SK-N-SH (cell line): ENCODE results near the gene ELOVL2. TPM values are rescaled to one million over a fixed set of nuclear protein-coding genes. Genes with fewer than 3 reads are reported as not detected.

ENCODE experiments used
- CTCF ChIA-PET: fragments of 300-600, 350-600 bp; formaldehyde crosslinking; extraction: SDS; loops from one replicate; lab custom pipeline; 2021; lab: Yijun Ruan, JAX
- POLR2A ChIA-PET: fragments of 350-600 bp; sonication (Branson Sonifier 250); formaldehyde crosslinking; extraction: SDS; loops from one replicate; lab custom pipeline; 2020; ENCODE audit warnings: antibody characterized with exemption, inconsistent platforms; lab: Yijun Ruan, JAX
- DNase-seq: peaks from one replicate; pipeline ENCODE4 v3.0.0; 2012
- H2AFZ ChIP-seq: fragments of 200-600 bp; sonication (generic); 2 replicates; pipeline ENCODE4 v1.8.1; 2016; ENCODE audit warnings: antibody characterized with exemption, mild to moderate bottlenecking, low read depth
- H3F3A ChIP-seq: fragments of 200-600 bp; sonication (generic); replicated peaks from 2 replicates; pipeline ENCODE3; 2016; ENCODE audit warnings: antibody characterized with exemption, mild to moderate bottlenecking; ENCODE audit not compliant: insufficient read depth
- H3K27ac ChIP-seq, 2 experiments: fragments of 200-500 bp in 1 of 2; fragments of 200-600 bp in 1 of 2; sonication (Bioruptor generic) in 1 of 2; sonication (generic), shearing (Covaris generic) in 1 of 2; 2 replicates each; pipeline versions ENCODE4 v1.5.1 to v1.6.1; 2014 to 2016; ENCODE audit warnings: low read depth in 2 of 2, inconsistent platforms in 1 of 2, low read length in 1 of 2, mild to moderate bottlenecking in 1 of 2, mixed read lengths in 1 of 2
- H3K27me3 ChIP-seq: fragments of 200-600 bp; sonication (generic), shearing (Covaris generic); 2 replicates; pipeline ENCODE4 v1.6.1; 2016; ENCODE audit warnings: mixed run types; ENCODE audit not compliant: insufficient read depth
- H3K36me3 ChIP-seq, 2 experiments: fragments of 200-500 bp in 1 of 2; fragments of 200-600 bp in 1 of 2; sonication (Bioruptor generic) in 1 of 2; sonication (generic) in 1 of 2; replicated peaks in 1 of 2; 2 replicates each; pipeline versions ENCODE3 to v1.5.1; 2014 to 2016; ENCODE audit warnings: low read length in 1 of 2, mild to moderate bottlenecking in 1 of 2; ENCODE audit not compliant: insufficient read depth in 2 of 2, control insufficient read depth in 1 of 2
- H3K4me1 ChIP-seq, 2 experiments: fragments of 200-500 bp in 1 of 2; fragments of 200-600 bp in 1 of 2; sonication (Bioruptor generic) in 1 of 2; sonication (generic), shearing (Covaris generic) in 1 of 2; 2 replicates each; pipeline versions ENCODE4 v1.5.1 to v1.6.1; 2014 to 2016; ENCODE audit warnings: low read depth in 1 of 2, low read length in 1 of 2, mixed run types in 1 of 2; ENCODE audit not compliant: insufficient read depth in 2 of 2, control insufficient read depth in 1 of 2
- H3K4me2 ChIP-seq: fragments of 200-600 bp; sonication (generic), shearing (Covaris generic); 2 replicates; pipeline ENCODE4 v1.6.1; 2017; ENCODE audit warnings: mixed run types
- H3K4me3 ChIP-seq, 2 experiments: fragments of 200-500 bp in 1 of 2; fragments of 200-600 bp in 1 of 2; sonication (Bioruptor generic) in 1 of 2; sonication (generic), shearing (Covaris generic) in 1 of 2; 2 replicates each; pipeline versions ENCODE4 v1.5.1 to v1.8.1; 2014 to 2016; ENCODE audit warnings: low read depth in 2 of 2, inconsistent platforms in 1 of 2, low read length in 1 of 2, mild to moderate bottlenecking in 1 of 2, mixed read lengths in 1 of 2, moderate library complexity in 1 of 2
- H3K79me2 ChIP-seq: fragments of 200-600 bp; sonication (generic); 2 replicates; pipeline ENCODE4 v1.8.1; 2017; ENCODE audit warnings: mild to moderate bottlenecking; ENCODE audit not compliant: insufficient read depth
- H3K9ac ChIP-seq: fragments of 200-600 bp; sonication (generic); 2 replicates; pipeline ENCODE4 v1.6.1; 2017; ENCODE audit warnings: mixed run types
- H3K9me2 ChIP-seq: fragments of 200-600 bp; sonication (generic); 2 replicates; pipeline ENCODE4 v1.6.1; 2017; ENCODE audit warnings: mixed run types
- H3K9me3 ChIP-seq: fragments of 200-600 bp; sonication (generic); 2 replicates; pipeline ENCODE4 v1.6.1; 2017; ENCODE audit warnings: mixed run types, mild to moderate bottlenecking, moderate library complexity
- H4K20me1 ChIP-seq: fragments of 200-600 bp; sonication (generic); 2 replicates; pipeline ENCODE4 v1.6.1; 2017; ENCODE audit warnings: mild to moderate bottlenecking, mixed run types; ENCODE audit not compliant: insufficient read depth
- CTCF ChIP-seq: fragments of 200-600 bp; sonication (generic); IDR thresholded peaks from 2 replicates; pipeline ENCODE4 v1.6.1; 2017; ENCODE audit warnings: antibody characterized with exemption, mild to moderate bottlenecking, moderate library complexity
- ELF1 ChIP-seq: IDR thresholded peaks from 2 replicates; pipeline ENCODE4 v1.4.0; 2012
- EZH2phosphoT487 ChIP-seq: fragments of 200-600 bp; sonication (generic); IDR thresholded peaks from 2 replicates; pipeline ENCODE4 v1.6.1; 2017; ENCODE audit warnings: low read depth, mixed run types, mild to moderate bottlenecking, antibody characterized with exemption, moderate library complexity, borderline replicate concordance
- FOSL2 ChIP-seq: IDR thresholded peaks from 2 replicates; pipeline ENCODE4 v1.4.0; 2012; ENCODE audit warnings: low read depth, mild to moderate bottlenecking, moderate library complexity, borderline replicate concordance
- FOXJ3 ChIP-seq: sonication (generic); formaldehyde crosslinking; IDR thresholded peaks from 2 replicates; pipeline ENCODE4 v1.5.1; 2020; ENCODE audit warnings: mild to moderate bottlenecking, missing genetic modification reagents
- FOXM1 ChIP-seq: IDR thresholded peaks from 2 replicates; pipeline ENCODE4 v1.4.0; 2012; ENCODE audit warnings: low read depth, mild to moderate bottlenecking
- GABPA ChIP-seq: IDR thresholded peaks from 2 replicates; pipeline ENCODE4 v1.4.0; 2012; ENCODE audit warnings: low read depth, mild to moderate bottlenecking
- GATA2 ChIP-seq: sonication (generic); formaldehyde crosslinking; IDR thresholded peaks from 2 replicates; pipeline ENCODE4 v1.5.0; 2020; ENCODE audit warnings: mild to moderate bottlenecking, missing genetic modification reagents
- MEF2A ChIP-seq: IDR thresholded peaks from 2 replicates; pipeline ENCODE4 v1.4.0; 2012; ENCODE audit warnings: low read depth, borderline replicate concordance
- NFIC ChIP-seq: IDR thresholded peaks from 2 replicates; pipeline ENCODE4 v1.4.0; 2012; ENCODE audit warnings: borderline replicate concordance
- RAD21 ChIP-seq: IDR thresholded peaks from 2 replicates; pipeline ENCODE4 v1.6.1; 2012; ENCODE audit warnings: mild to moderate bottlenecking, low read length
- REST ChIP-seq: IDR thresholded peaks from 2 replicates; pipeline ENCODE4 v1.6.1; 2012; ENCODE audit warnings: mild to moderate bottlenecking, low read depth, low read length, moderate library complexity
- RFX5 ChIP-seq: IDR thresholded peaks from 2 replicates; pipeline ENCODE4 v1.6.1; 2012; ENCODE audit warnings: mild to moderate bottlenecking, improper control_type of control experiment, low read length
- SMC3 ChIP-seq: IDR thresholded peaks from 2 replicates; pipeline ENCODE4 v1.6.1; 2012; ENCODE audit warnings: low read depth, low read length, improper control_type of control experiment
- TAF1 ChIP-seq: IDR thresholded peaks from 2 replicates; pipeline ENCODE4 v1.6.1; 2012; ENCODE audit warnings: low read depth, mild to moderate bottlenecking, low read length, moderate library complexity, borderline replicate concordance
- TCF12 ChIP-seq: IDR thresholded peaks from 2 replicates; pipeline ENCODE4 v1.4.0; 2012
- TEAD4 ChIP-seq: IDR thresholded peaks from 2 replicates; pipeline ENCODE4 v1.4.0; 2012; ENCODE audit warnings: mild to moderate bottlenecking, borderline replicate concordance; ENCODE audit not compliant: insufficient read depth
- USF1 ChIP-seq: IDR thresholded peaks from 2 replicates; pipeline ENCODE4 v1.4.0; 2012; ENCODE audit warnings: low read depth, borderline replicate concordance
- YY1 ChIP-seq: IDR thresholded peaks from 2 replicates; pipeline ENCODE4 v1.4.0; 2012; ENCODE audit warnings: low read depth, mild to moderate bottlenecking
- WGBS: methylation state at CpG from one replicate; pipeline ENCODE4 v1.1.6; 2017; ENCODE audit warnings: low lambda C conversion rate; 5-methylcytosine and 5-hydroxymethylcytosine counted together
- polyA plus RNA-seq, 3 experiments: library from polyadenylated mRNA; depleted of rRNA; stranded (reverse); fragments of >200 nt; gene quantifications; 2 replicates each; pipeline ENCODE4 v1.2.3, GENCODE V29; 2012

Gene ELOVL2
- polyA plus RNA-seq, 1 of the 3 experiments (the other 2 are of a cell fraction) = 0.39 TPM

GRCh38 chr6:11036977-11037430 is 7.1 kb downstream of the ELOVL2 start:
- no peaks in the 10 kb centered on the region for H4K20me1 ChIP-seq
- WGBS = 58% methylated on average over 2 of the region's 2 CpGs
- TF ChIP-seq CTCF (no peak), TAF1 (no peak), YY1 (no peak), TEAD4 (no peak), RAD21 (no peak), REST (no peak), TCF12 (no peak), GABPA (no peak), USF1 (no peak), NFIC (no peak), MEF2A (no peak), FOSL2 (no peak), FOXM1 (no peak), EZH2phosphoT487 (no peak), GATA2 (CRISPR knock-in tag) (no peak), ELF1 (no peak), FOXJ3 (no peak), SMC3 (no peak), RFX5 (no peak)
- TF ChIP-seq, all 33 proteins: peak for 0
- no peaks in the 10 kb centered on the region for H3K79me2 ChIP-seq
- H2AFZ ChIP-seq = no peak overlapping the region
- H3K27me3 ChIP-seq = no peaks in the 10 kb centered on the region
- DNase-seq = no peak
- POLR2A ChIA-PET = no interaction called here
- H3K4me1 ChIP-seq = peaks cover 0 to 4% of the 10 kb centered on the region in 2 experiments; a peak in 2 of 4 replicates
- H3K9me2 ChIP-seq = no peaks in the 10 kb centered on the region
- CTCF ChIA-PET = interaction anchor here (0.8 to 2.1 kb wide), 3 partner anchors 8 to 86 kb away, joined by 3 to 6 read pairs (median 4); no protein-coding TSS in a partner anchor
- no peak overlapping the region for H3K27ac ChIP-seq
- H3K9me3 ChIP-seq = no peaks in the 10 kb centered on the region
- H3K4me3 ChIP-seq = no peak overlapping the region
- no peak overlapping the region for H3K9ac ChIP-seq
- H3K4me2 ChIP-seq = no peak overlapping the region
- no peaks in the 10 kb centered on the region for H3K36me3 ChIP-seq
- peaks cover 12% of the 10 kb centered on the region for H3F3A ChIP-seq
